Right ventricle myocardium superior (tissue), 1 donor: ENCODE data around the gene EBF3. TPM values are rescaled to one million over a fixed set of nuclear protein-coding genes. Genes with fewer than 3 reads are reported as not detected.

Experiments
- ATAC-seq: fragments of 200-7000 bp; cut with Tn5 transposase; one replicate; pipeline ENCODE4 v1.9.1; 2020; ENCODE audit warnings: mild to moderate bottlenecking; ENCODE audit not compliant: poor library complexity
- DNase-seq: peaks from one replicate; pipeline ENCODE4 v3.0.0-alpha.2; 2020
- intact Hi-C: fragments of 100-400 bp; cut with DNase I; formaldehyde crosslinking; loops from one replicate; pipeline ENCODE4 v1.11.2; 2022
- microRNA-seq: library from miRNA; unstranded; fragments of <30 nt; microRNA quantifications from one replicate; pipeline ENCODE4 v1.2.0, GENCODE V29; 2020
- total RNA-seq: library from RNA; stranded (reverse); fragmentation: NEBNext Ultra II Directional; extraction: Animal tissue kit (Norgen Biotek cat#: 25700); gene quantifications from one replicate; pipeline ENCODE4 v1.2.1, GENCODE V29; 2021
- donor health status: DM: no; HTN: yes; CAD: no; lungs with severe emphysema.

Gene EBF3
- total RNA-seq, 1 donor from 2014 or later, result 6.2 TPM

DNA sequence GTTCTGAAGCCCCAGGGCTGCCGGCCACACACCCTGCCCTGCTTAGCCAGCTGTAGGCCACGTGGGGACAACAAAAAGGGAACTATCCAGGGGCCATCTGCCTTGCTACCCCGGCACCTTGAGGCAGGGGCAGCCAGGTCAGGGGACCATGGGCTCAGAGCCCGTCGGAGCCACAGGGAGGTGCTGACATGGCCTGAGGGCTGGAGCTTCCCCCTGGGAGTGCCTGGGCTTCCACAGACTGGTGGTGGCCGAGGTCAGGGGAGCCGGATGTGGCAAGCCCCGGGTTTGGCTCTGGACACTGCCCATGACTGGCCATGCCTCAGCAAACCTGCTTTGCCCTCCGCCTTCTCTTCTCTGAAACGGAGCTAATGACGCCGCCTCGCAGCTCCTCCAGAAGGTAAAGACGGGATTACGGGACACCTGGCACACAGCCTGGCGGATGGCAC is 178.5 kb downstream of the EBF3 start:
- DNase-seq, result no peak
- intact Hi-C loops, result no loop called here

More for the DNA sequence above, 178.5 kb downstream of the EBF3 start:
- ATAC-seq, result no peak

Small RNA genes within 50 kb of the gene (microRNA-seq; reads per million reads assigned to microRNA genes)
- gene MIR4297, result not detected

Other genes starting within 250 kb of the EBF3 start
- 2.2 TPM for gene C10orf143, start 146.6 kb upstream of the EBF3 start, total RNA-seq
- gene GLRX3, start 172.1 kb upstream of the EBF3 start, total RNA-seq, result 64.7 TPM